ENCODE data around the gene RBM24.

Gene RBM24

GRCh38 chr6:17343215-17343614 is 62.1 kb downstream of the RBM24 start:
- DNase-seq (ENCODE audit: low read depth) = no peak
